HG02884 (cell line): ENCODE results near the gene CD164L2.
"Not testable (repeated sequence)": the region's sequence is repeated elsewhere in the genome, so short reads cannot be mapped to it uniquely, and the experiment has no call there.

ENCODE experiments used
- ATAC-seq: cut with Tn5 transposase; IDR thresholded peaks from one replicate; pipeline ENCODE4 v1.9.1; 2021; ENCODE audit warnings: mild to moderate bottlenecking, moderate library complexity; ENCODE audit not compliant: unreplicated experiment

CD164L2 gene

DNA sequence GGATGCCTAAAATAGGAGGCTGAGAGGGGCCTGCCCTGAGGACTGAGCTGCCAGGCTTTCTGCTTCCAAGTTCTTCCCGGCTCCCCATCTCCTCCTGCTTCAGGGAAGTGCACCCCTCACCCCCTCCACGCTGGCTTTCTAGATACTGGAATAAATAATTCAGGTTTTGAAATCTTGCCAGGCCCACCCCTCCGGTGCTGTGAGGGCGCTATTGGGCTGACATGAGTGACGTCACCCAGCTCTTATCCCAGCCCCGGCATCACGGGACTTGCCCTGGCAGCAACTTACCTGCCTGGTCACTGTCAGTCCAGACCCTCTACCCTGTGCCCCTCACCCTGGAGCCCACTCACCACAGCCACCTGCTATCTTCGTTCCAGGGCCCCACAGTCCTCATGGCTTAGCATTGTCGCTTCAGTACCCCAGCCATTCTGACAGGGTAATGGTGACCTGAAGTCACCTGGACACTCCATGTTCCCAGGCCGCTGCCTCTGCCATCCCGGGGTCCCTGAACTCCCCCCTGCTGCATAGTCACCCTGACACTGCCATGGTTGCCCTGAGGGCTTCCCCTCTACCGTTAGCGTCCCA lies 8.5 kb upstream of the CD164L2 start:
- ATAC-seq = no peak

- no peak for ATAC-seq
Observed at GRCh38 chr1:27388337-27389005, 5.3 kb upstream of the CD164L2 start.

- ATAC-seq = not testable (repeated sequence)
Observed at GRCh38 chr1:27384797-27385196, 1.7 kb upstream of the CD164L2 start.

GRCh38 chr1:27383661-27384060 lies 528 bp upstream of the CD164L2 start:
- no peak for ATAC-seq

- no peak for ATAC-seq
Observed at GRCh38 chr1:27381969-27382762, 967 bp downstream of the CD164L2 start.

- ATAC-seq = no peak
Observed at GRCh38 chr1:27380766-27381733, 2.1 kb downstream of the CD164L2 start.

GRCh38 chr1:27380224-27380623 lies 2.9 kb downstream of the CD164L2 start:
- ATAC-seq = no peak

- no peak for ATAC-seq
Observed at GRCh38 chr1:27379564-27380122, 3.5 kb downstream of the CD164L2 start.

- ATAC-seq = no peak
Observed at GRCh38 chr1:27377760-27378495, 5.2 kb downstream of the CD164L2 start.

DNA sequence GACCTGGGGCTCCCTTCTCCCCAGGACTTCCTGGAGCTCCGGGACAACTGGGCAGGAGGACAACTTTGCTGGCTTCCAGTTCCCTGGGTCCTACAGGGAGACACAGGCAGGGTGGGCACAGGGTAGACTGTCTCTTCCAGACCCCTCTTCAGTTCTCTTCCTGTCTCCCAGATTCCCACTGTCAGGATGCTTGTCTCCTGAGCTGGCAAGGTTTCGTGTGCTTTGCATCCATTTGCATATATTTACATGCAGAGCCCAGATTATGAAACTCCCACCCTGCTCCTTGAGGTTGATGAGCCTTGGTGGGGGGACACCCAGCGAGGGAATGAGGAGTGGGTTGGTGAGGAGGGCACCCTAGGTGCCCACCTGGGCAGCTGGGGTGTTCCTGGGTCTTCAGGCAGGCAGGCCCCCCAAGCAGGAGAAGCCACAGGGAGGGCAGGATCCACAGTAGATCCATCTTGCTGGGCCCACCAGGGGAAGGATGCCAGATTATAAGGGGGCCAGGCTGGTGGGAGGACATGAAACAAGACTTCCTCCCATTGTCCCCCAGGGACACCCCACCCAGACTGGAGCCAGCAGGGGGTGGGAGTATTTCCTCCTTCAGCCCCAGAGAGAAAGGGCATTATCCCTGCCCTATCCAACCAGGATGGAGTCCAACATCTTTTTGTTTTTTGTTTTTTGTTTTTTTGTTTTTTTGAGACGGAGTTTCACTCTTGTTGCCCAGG lies 8.6 kb downstream of the CD164L2 start, which contains the start of gene FCN3:
FCN3 (minus strand) TSS at position 463 of the 725 bp plus-strand sequence; CDS start at position 457, 6 bp downstream.
- no peak for ATAC-seq

DNA sequence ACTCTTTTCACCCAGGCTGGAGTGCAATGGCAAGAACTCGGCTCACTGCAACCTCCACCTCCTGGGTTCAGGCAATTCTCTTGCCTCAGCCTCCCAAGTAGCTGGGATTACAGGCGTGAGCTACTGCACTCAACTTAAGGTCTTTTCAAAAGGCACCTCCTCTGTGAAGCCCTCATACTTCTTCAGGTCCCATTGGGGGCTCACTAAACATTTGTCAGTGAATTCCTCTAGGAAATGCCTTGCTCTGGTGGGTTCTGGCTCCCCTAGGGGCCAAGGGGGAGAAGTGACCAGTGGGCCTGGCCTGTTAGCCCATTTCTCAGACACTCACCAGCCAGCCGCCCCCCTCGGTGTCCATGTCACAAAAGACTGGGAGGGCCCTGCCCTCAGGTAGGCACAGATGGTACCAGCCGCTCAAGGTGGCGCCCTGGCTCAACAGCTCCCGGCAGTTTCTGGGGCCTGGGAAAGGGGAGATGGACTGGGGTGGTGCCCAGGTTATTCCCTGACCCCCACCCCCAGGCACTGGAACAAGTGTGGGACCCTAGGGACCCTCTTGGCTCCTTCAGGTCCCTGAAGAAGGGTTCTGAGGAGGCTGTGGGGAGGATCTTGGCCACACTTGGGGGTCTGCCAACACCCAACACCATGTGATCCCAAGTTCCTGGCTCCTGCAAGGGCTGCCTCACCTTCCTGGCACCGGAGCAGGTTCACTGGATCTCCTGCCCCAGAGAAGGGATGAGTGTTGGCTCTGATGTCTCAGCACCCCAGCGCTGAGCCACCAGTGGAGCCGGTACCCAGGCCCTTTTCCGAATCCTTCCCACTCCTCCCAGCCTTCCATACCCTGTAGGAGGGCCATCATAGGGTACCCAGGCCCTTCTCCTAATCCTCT lies 10.1 kb downstream of the CD164L2 start:
- no peak for ATAC-seq

DNA sequence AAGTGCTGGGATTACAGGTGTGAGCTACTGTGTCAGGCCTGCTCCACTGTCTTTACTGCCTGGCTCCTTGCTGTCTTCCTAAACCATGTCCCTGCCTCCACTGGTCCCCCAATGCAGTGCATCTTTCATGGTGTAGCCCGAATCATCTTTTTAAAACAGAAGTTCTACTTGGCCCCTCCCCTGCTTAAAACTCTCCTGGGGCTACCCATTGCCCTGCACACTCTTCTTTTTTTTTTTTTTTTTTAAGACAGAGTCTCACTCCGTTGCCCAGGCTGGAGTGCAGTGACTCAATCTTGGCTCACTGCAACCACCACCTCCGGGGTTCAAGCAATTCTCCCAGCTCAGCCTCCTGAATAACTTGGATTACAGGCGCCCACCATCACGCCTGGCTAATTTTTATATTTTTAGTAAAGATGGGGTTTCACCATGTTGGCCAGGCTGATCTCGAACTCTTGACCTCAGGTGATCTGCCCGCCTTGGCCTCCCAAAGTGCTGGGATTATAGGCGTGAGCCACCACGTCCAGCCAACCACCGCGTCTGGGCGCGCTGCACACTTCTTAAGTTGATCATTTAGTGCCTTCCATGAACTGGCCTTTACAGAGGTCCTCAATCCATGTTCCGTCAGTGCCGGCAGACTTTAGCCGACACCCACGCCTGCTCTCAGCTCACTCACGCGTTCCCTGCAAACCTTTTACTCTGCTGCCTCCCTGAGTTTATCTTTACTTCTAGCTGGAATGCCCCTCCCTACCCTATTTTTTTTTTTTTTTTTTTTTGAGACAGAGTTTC lies 10.9 kb downstream of the CD164L2 start:
- no peak for ATAC-seq

DNA sequence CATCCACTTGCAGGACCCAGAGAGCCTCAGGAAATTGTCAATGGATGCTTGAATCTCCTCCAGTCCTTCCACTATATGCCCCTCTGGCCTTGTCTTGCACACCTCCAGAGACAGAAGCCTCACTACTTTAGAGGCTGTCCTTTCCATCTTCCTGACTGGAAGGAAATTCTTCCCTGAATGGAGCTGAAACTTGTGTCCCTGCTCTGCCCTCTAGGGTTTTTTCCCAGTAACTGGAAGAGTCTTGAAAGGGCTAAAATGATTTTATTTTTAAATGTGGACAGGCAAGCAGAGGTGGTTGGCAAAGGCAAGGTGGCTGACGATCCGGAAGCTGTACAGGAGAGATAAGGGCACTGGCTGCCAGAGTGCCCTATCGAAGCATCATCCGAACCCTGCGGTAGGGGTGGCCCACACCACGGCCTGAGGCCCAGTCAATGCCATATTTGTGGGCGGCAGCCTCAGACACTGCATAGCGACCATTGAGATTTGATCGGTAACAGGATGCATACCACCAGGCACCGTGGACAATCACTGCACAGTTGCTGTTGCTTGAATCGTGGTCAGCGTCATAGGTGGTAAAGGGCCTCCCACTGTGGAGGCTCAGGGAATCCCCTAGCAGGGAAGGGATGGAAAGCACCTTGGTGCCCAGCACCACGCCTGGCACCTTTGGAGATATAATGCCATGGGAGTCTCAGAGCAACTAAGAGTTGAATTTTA lies 14.1 kb downstream of the CD164L2 start:
- no peak for ATAC-seq

GRCh38 chr1:27367160-27367650 lies 15.9 kb downstream of the CD164L2 start:
- no peak for ATAC-seq

- no peak for ATAC-seq
Observed at GRCh38 chr1:27366411-27367159, 16.5 kb downstream of the CD164L2 start, which contains the start of gene MAP3K6. TSS of gene MAP3K6 (minus strand) at chr1:27366961. CDS start at chr1:27366597, 364 bp downstream.

GRCh38 chr1:27366113-27366410 lies 17.1 kb downstream of the CD164L2 start:
- ATAC-seq = no peak
